ENCODE results near the gene SORCS2.

GRCh38 chr4:7189475-7190277 lies 2.7 kb upstream of the SORCS2 start:
- TF ChIP-seq CTCF (IDR thresholded peaks at IDR 0.05; ENCODE audit: control extremely low read depth in 1 of 3, insufficient read depth in 1 of 3, low read depth in 1 of 3, low read length in 3 of 3) (peak in 2 of 3 experiments; percentile 10 to 24; a peak in 2 of 4 replicates), TAF1 (IDR thresholded peaks at IDR 0.05; ENCODE audit: low read depth, low read length) (no peak)
